Measurements from ENCODE around the gene ZNF638. TPM values are rescaled to one million over a fixed set of nuclear protein-coding genes. Genes with fewer than 3 reads are reported as not detected.

ZNF638 gene
- total RNA-seq, 1 experiment from 2014 or later: 108 TPM

GRCh38 chr2:71347517-71347916, 15.9 kb downstream of the ZNF638 start:
- H3K4me3 ChIP-seq (replicated peaks in 1 of 2; ENCODE audit: low read depth in 1 of 2, low read length in 2 of 2): no peak overlapping the region
- H3K36me3 ChIP-seq (ENCODE audit: control insufficient read depth in 1 of 2, insufficient read depth in 2 of 2, low read length in 2 of 2): peaks cover 15 to 20% of the 10 kb centered on the region in 2 experiments; a peak in 3 of 4 replicates
- ChIA-PET RAD21 (ENCODE audit: low non-redundant PET in 1 of 2, low total read pairs in 2 of 2, uncharacterized antibody in 2 of 2, unreplicated experiment in 2 of 2) (no interaction called here), POLR2A (no interaction called here), CTCF (interaction anchor here (1.4 kb wide), 1 partner anchor 16 kb away, joined by 5 read pairs; the partner anchor contains the start of gene ZNF638)
- H3K9ac ChIP-seq (ENCODE audit: low read length): no peak overlapping the region
- H3K4me2 ChIP-seq (ENCODE audit: low read length): no peak overlapping the region
- BruUV-seq (replicated peaks): no TSS peak
- TF ChIP-seq ZNF274 (IDR thresholded peaks at IDR 0.05; ENCODE audit: low read depth, low read length): no peak
- TF ChIP-seq REST (IDR thresholded peaks at IDR 0.05; ENCODE audit: low read depth): peak; percentile 75
- no peak for TF ChIP-seq SRF (IDR thresholded peaks at IDR 0.05; ENCODE audit: low read depth)
- ATAC-seq (no peak), DNase-seq (ENCODE audit: low read depth, low spot score) (no peak)
- no peaks in the 10 kb centered on the region for H3K4me1 ChIP-seq (ENCODE audit: control insufficient read depth in 1 of 2, insufficient read depth in 2 of 2, low read length in 2 of 2)
- H2AFZ ChIP-seq (ENCODE audit: low read depth, low read length, poor library complexity, severe bottlenecking): no peak overlapping the region
- H4K20me1 ChIP-seq (ENCODE audit: insufficient read depth): peaks cover 50% of the 10 kb centered on the region
- no peaks in the 10 kb centered on the region for H3K27me3 ChIP-seq (ENCODE audit: insufficient read depth, low read length)
- H3K9me2 ChIP-seq (ENCODE audit: insufficient read depth): no peaks in the 10 kb centered on the region
- H3K27ac ChIP-seq (ENCODE audit: low read depth, low read length): no peak overlapping the region
- intact Hi-C loops (cut with micrococcal nuclease): no loop called here
- peaks cover 99% of the 10 kb centered on the region for H3K79me2 ChIP-seq (ENCODE audit: insufficient read depth, low read length)
- no peaks in the 10 kb centered on the region for H3K9me3 ChIP-seq (ENCODE audit: control insufficient read depth in 1 of 2, insufficient read depth in 1 of 2, low read depth in 1 of 2, low read length in 2 of 2)

- intact Hi-C loops (cut with micrococcal nuclease): no loop called here
- no TSS peak for BruUV-seq (replicated peaks)
- Histone ChIP-seq H3K36me3 (ENCODE audit: control insufficient read depth in 1 of 2, insufficient read depth in 2 of 2, low read length in 2 of 2) (peaks cover 15 to 20% of the 10 kb centered on the region in 2 experiments; a peak in 3 of 4 replicates), H3K9ac (ENCODE audit: low read length) (no peak overlapping the region), H3K9me3 (ENCODE audit: control insufficient read depth in 1 of 2, insufficient read depth in 1 of 2, low read depth in 1 of 2, low read length in 2 of 2) (no peaks in the 10 kb centered on the region), H3K4me3 (replicated peaks in 1 of 2; ENCODE audit: low read depth in 1 of 2, low read length in 2 of 2) (no peak overlapping the region), H4K20me1 (ENCODE audit: insufficient read depth) (peaks cover 50% of the 10 kb centered on the region), H3K9me2 (ENCODE audit: insufficient read depth) (no peaks in the 10 kb centered on the region), H3K4me2 (ENCODE audit: low read length) (no peak overlapping the region), H3K4me1 (ENCODE audit: control insufficient read depth in 1 of 2, insufficient read depth in 2 of 2, low read length in 2 of 2) (no peaks in the 10 kb centered on the region), H3K79me2 (ENCODE audit: insufficient read depth, low read length) (peaks cover 99% of the 10 kb centered on the region), H3K27me3 (ENCODE audit: insufficient read depth, low read length) (no peaks in the 10 kb centered on the region), H3K27ac (ENCODE audit: low read depth, low read length) (no peak overlapping the region), H2AFZ (ENCODE audit: low read depth, low read length, poor library complexity, severe bottlenecking) (no peak overlapping the region)
- no peak for DNase-seq (ENCODE audit: low read depth, low spot score)
- RAD21 ChIA-PET (ENCODE audit: low non-redundant PET in 1 of 2, low total read pairs in 2 of 2, uncharacterized antibody in 2 of 2, unreplicated experiment in 2 of 2): no interaction called here
- TF ChIP-seq REST (IDR thresholded peaks at IDR 0.05; ENCODE audit: low read depth): peak; percentile 83
- no peak for TF ChIP-seq TCF7L2 (IDR thresholded peaks at IDR 0.05; ENCODE audit: borderline replicate concordance, extremely low read depth, insufficient read depth, insufficient read length)
- no peak for TF ChIP-seq CEBPB (IDR thresholded peaks at IDR 0.05; ENCODE audit: low read depth)
- no peak for TF ChIP-seq ZBTB33 (IDR thresholded peaks at IDR 0.05; ENCODE audit: extremely low read depth, insufficient replicate concordance, low read length)
- no peak for TF ChIP-seq POLR2AphosphoS5 (IDR thresholded peaks at IDR 0.05; ENCODE audit: low read depth, low read length)
- no peak for TF ChIP-seq EZH2 (IDR thresholded peaks at IDR 0.05)
- CTCF ChIA-PET: no interaction called here
- ATAC-seq: no peak
- POLR2A ChIA-PET: no interaction called here
Observed at GRCh38 chr2:71348302-71348701, 16.7 kb downstream of the ZNF638 start.
